Spinal cord (tissue), 10 donors: ENCODE measurements around the gene SLC48A1. TPM values are rescaled to one million over a fixed set of nuclear protein-coding genes. Genes with fewer than 3 reads are reported as not detected.

Experiments used
- DNase-seq, 6 donors: peaks; one replicate each; pipeline versions ENCODE4 v3.0.0 to v3.0.0-alpha.2; 2013 to 2015; ENCODE audit warnings: low spot score in 6 of 6, low read depth in 4 of 6
- H3K27ac ChIP-seq: one replicate; pipeline ENCODE4 v1.5.1; 2013; ENCODE audit warnings: low read depth, low read length, control low read depth
- H3K27me3 ChIP-seq: one replicate; pipeline ENCODE4 v1.6.1; 2013; ENCODE audit warnings: low read length; ENCODE audit not compliant: control insufficient read depth, insufficient read depth
- H3K36me3 ChIP-seq: one replicate; pipeline ENCODE4 v1.6.1; 2013; ENCODE audit warnings: low read length; ENCODE audit not compliant: control insufficient read depth, insufficient read depth
- H3K4me1 ChIP-seq: one replicate; pipeline ENCODE4 v1.6.1; 2013; ENCODE audit warnings: low read length; ENCODE audit not compliant: control insufficient read depth, insufficient read depth
- H3K4me3 ChIP-seq: one replicate; pipeline ENCODE4 v1.5.1; 2013; ENCODE audit warnings: low read depth, low read length, control low read depth
- H3K9me3 ChIP-seq: one replicate; pipeline ENCODE4 v1.6.1; 2013; ENCODE audit warnings: low read length; ENCODE audit not compliant: control insufficient read depth, insufficient read depth
- WGBS: methylation state at CpG from one replicate; pipeline ENCODE4 v1.1.5; 2013; ENCODE audit warnings: missing lambda C conversion rate; ENCODE audit not compliant: insufficient coverage; 5-methylcytosine and 5-hydroxymethylcytosine counted together
- polyA plus RNA-seq, 2 donors: library from polyadenylated mRNA; unstranded; fragments of 120-200 nt; gene quantifications; one replicate each; pipeline ENCODE4 v1.2.1, GENCODE V29; 2013; ENCODE audit not compliant: insufficient read length in 2 of 2
- total RNA-seq, 2 donors: library from RNA; depleted of rRNA in 1 of 2; stranded (reverse); fragments of 120-200 nt in 1 of 2; fragments of >200 nt in 1 of 2; gene quantifications; one replicate each; pipeline versions ENCODE4 v1.2.3 to v1.2.4, GENCODE V29; 2013 to 2014
- donor health status: healthy.

SLC48A1 gene
- total and polyA plus RNA-seq, 4 donors: 19.3 to 45.1 (median 34.1) TPM

DNA sequence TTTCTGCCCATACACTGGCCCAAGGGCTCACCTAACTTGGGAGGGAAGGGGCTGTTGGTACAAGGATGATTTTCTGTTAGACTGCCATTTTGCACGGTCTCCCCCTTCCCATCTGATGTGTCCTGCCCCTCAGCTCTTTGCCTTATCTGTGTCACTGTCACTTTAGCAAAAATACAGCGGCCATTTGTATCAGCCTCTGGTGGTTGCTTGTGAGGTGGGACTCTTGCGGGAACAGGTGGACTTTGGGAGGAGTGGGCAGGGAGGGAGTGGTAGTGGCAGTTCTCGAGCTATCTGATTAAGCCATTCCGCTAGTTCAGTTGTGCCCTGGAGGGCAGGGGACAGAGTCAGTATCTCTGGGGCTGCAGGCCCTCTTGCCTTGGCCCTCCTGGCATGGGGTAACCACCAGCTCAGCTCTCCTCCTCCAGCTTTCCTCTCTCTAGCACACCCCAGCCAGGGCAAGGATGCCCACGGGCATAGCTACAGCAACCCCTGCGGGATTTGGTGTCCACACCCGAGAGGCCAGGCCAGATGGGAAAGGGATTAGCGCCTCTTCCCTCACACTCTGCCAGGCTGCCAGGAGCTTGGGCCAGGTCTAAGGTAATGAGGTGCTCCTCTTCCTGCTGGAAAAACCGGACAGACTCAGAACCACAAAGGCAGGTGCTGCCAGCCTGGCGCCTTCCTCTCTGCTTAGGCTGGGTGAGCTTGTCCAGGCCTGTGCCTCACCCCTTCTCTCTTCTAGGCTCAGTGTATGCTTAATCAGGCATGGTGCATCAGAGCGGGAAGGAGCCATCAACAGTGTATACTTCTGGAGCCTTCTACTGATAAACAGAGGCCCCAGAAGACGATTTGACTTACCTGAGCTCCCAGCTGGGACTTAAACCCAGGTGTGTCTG, 8.7 kb downstream of the SLC48A1 start:
- peaks cover 29% of the 10 kb centered on the region for H3K4me1 ChIP-seq
- H3K36me3 ChIP-seq: peaks cover 74% of the 10 kb centered on the region
- H3K9me3 ChIP-seq: no peaks in the 10 kb centered on the region
- 84% methylated on average over 8 of the region's 13 CpGs for WGBS
- no peak overlapping the region for H3K27ac ChIP-seq
- H3K4me3 ChIP-seq: no peak overlapping the region
- no peak for DNase-seq
- H3K27me3 ChIP-seq: no peaks in the 10 kb centered on the region

DNA sequence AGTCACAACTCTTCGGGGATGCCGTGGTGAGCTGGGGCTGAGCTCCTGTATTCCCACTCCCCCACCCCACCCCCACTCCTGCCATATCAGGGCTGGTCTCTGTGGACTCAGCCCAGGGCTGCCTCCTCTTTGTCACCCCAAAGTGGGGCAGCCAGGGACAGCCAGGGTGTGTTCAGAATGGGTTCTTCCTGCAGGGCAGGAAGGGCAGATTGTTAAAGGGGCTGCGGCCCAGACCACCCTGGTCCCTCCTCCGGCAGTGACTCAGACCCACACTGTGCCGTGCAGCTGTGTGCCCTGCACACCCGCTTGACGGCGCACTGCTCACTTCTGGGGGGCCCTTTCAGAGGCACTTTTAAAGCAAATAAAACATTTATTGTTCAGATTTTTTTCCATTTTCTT, 9.3 kb downstream of the SLC48A1 start:
- H3K36me3 ChIP-seq: peaks cover 81% of the 10 kb centered on the region
- H3K9me3 ChIP-seq: no peaks in the 10 kb centered on the region
- no peak overlapping the region for H3K4me3 ChIP-seq
- no peaks in the 10 kb centered on the region for H3K27me3 ChIP-seq
- no peak overlapping the region for H3K27ac ChIP-seq
- H3K4me1 ChIP-seq: peaks cover 22% of the 10 kb centered on the region
- WGBS: 77% methylated on average over 6 of the region's 8 CpGs
- DNase-seq: no peak

DNA sequence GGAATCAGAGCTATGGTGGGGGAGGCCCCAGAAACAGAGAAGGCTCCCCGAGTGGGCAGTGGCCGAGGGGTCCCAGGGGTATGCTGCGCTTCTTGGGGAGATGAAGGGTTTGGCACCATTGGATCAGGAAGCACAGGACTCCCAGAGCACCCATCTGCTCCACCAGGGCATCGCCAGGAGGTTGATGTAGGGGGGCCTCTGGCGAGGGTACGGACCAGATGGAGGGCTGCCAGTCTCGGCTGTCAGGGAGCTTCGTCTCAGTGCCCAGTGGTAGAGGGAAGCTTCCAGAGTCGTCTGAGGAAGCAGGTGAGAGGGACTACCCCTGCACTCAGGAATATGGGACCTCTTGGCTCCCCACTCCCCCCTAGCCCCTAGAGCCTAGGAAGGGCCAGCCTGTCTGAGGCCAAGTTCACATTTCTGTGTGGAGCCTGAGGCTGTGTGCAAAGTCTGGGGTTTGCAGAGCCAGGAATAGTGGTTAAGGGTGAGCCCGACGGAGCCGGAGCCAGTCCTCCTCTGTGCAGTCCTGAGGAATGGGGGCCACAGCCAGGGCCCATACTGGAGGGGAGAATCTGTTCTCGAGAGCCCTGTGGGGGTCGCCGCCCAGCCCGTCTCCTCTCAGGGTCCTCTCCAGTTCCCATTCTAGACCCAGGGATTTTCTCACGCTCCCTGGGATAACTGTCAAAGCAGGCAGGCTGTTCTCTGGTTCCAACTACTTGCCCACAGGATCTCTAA, 10.2 kb downstream of the SLC48A1 start:
- H3K27ac ChIP-seq: no peak overlapping the region
- WGBS: 90% methylated on average over 13 of the region's 17 CpGs
- peaks cover 84% of the 10 kb centered on the region for H3K36me3 ChIP-seq
- no peaks in the 10 kb centered on the region for H3K27me3 ChIP-seq
- DNase-seq: peak in 1 of 6 donors; percentile 69
- H3K9me3 ChIP-seq: no peaks in the 10 kb centered on the region
- no peak overlapping the region for H3K4me3 ChIP-seq
- peaks cover 15% of the 10 kb centered on the region for H3K4me1 ChIP-seq

DNA sequence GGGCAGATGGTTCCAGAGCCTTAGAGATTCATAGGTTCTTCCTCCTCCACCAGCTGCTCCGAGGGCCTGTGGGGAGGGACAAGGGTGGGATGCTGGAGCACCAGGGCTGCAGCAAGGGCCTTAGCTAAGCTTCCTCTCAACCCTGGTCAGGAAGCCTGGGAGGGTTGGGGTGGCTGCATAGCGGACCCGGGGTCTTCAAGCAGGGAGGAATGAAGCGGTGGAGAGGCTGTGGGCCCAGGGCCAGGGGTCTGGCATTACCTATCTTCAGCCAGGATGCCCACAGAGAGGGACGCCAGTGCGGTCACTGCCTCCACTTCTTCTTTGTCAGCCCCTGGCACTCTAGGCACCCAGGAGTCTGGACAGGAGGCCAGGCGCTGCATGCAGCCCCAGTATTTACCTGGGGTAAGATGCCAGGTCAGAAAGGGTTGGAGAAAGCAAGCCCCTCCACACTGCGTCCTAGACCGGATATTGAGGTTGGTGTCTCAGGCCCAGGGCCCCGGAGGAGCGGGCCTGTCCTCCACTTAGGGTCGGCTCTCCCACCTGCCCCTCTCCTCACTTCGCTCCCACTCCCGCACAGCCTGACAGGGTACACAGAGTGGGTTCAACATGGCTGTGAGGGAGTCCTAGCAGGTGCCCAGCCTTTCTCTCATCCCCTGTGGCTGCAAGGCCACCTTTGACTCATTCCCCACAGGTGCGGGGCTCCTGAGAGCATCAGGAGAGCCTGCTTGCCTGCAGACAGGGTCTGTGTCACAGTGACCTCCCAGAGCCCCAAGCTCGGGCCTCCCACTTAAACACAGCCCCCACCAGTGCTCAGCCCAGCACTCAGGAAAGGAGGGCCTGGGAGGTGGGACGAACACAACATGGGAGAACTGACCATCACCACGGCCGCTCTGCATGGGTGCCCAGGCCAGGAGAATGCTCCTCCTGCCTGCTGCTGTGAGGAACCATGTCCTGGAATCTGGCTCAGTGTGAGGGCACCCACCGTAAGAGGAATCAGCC, 11.1 kb downstream of the SLC48A1 start:
- H3K4me1 ChIP-seq: peaks cover 8% of the 10 kb centered on the region
- H3K9me3 ChIP-seq: no peaks in the 10 kb centered on the region
- 93% methylated on average over 18 of the region's 20 CpGs for WGBS
- H3K36me3 ChIP-seq: peaks cover 91% of the 10 kb centered on the region
- H3K27me3 ChIP-seq: no peaks in the 10 kb centered on the region
- DNase-seq: no peak
- no peak overlapping the region for H3K4me3 ChIP-seq
- no peak overlapping the region for H3K27ac ChIP-seq

DNA sequence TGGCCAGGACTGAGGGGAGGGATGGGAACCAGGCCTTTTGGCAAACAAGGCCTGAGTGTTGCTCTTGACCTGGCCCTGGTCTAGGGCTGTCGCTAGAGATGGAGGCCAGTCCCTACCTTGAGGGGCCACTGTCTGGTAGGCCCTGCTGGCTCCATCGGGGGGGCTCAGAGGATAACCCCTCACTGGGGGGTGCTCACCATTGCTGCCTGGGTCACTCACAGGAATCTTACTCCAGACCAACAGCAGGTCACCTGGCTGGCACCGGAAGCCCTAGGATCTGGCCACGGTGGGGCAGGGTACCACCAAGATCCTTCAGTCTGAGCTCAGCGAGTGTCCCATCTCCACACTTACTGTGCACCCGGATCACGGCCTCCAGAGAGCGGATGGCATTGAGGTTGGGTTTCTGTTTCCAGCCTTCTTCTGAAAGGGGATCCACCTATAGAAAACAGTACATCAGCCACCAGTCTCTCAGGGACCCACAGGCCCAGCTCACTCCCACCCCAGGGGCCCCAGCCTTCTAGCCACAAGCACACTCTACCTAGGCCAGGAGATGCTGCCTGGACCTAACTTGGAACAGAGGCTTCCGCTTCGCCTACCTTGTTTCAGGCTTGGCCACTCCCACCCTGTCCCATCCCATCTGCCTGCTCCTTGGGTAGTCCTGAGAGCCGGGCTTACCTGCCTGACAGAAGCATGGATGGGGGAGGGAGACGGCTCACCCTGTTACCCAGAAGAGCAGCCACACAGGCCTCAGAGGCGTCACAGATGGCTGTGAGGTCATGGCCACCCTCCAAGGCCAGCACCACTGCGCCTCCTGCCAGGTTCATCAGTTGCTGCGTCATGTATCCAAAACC, 12.2 kb downstream of the SLC48A1 start:
- H3K36me3 ChIP-seq: peaks cover 95% of the 10 kb centered on the region
- no peaks in the 10 kb centered on the region for H3K27me3 ChIP-seq
- H3K27ac ChIP-seq: no peak overlapping the region
- H3K4me1 ChIP-seq: peaks cover 5% of the 10 kb centered on the region
- no peak for DNase-seq
- H3K9me3 ChIP-seq: no peaks in the 10 kb centered on the region
- no peak overlapping the region for H3K4me3 ChIP-seq
- WGBS: 85% methylated on average over 11 of the region's 15 CpGs

DNA sequence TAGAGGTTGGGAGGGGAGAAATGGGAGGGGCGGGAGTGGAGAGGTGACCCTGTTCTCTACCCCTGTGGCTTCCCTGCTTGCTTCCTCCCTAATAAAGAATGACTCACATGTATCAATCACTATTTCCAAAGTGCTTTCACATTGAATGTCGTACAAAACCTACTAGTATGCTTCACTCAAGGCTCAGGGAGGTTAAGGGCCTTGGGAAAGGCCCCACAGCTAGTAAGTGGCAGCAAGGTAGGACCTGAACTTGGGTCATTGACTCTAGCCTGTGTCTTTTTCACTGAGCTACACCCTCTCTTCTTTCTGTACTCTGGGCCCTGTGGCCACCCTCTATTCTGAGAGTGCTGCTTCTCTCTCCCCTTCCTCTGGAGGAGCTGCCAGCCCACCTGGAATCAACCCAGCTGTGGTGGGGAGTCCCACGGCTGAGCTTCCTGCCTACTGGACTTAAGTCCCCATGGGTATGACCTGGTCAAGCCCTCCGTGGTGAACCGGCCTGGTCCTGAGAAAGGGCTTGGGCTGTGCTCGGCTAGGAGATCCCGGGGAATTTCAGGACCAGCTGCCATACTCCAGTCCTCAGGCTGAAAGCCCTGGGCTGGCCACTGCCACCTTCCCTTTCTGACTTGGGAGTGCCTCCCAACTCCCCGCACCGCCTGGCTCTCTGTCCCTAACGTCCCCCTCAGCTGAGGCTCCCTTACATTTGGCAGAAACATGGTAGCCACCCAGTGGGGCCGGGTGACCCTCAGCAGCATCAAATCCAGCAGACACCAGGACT, 13.0 kb downstream of the SLC48A1 start:
- Histone ChIP-seq H3K36me3 (peaks cover 98% of the 10 kb centered on the region), H3K4me3 (no peak overlapping the region), H3K27me3 (no peaks in the 10 kb centered on the region), H3K27ac (no peak overlapping the region), H3K4me1 (peaks cover 5% of the 10 kb centered on the region), H3K9me3 (no peaks in the 10 kb centered on the region)
- WGBS: 95% methylated on average over 10 of the region's 11 CpGs
- no peak for DNase-seq

DNA sequence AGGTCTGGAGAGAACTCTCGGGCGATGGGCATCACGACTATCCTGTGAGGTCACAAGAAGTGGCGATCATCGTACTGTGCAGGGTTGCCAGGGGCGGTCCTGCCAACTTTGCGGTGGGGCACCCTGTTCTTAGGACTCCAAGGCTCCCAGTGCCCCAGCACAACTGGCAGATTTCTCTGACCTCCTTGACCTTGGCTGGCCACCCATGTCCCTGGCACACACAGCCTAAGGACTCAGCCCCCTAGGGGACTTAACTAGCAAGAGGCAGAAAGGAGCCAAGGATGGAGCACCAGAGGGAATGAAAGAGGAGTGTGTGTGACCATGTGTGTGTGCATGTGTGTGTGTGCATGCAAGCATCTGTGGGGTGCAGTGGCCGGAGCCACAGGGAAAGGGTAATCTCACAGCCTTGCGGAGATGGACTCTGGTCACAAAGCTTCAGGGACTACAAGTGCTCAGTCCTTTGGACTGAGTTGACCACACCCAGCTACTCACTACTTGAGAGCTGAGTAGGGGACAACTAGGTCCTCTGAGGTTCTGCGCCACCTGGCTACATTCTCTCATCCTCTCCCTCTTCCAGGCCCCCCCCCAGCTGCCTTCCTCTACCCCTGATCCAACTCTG, 13.7 kb downstream of the SLC48A1 start:
- Histone ChIP-seq H3K4me3 (no peak overlapping the region), H3K36me3 (peaks cover 98% of the 10 kb centered on the region), H3K27me3 (no peaks in the 10 kb centered on the region), H3K4me1 (peaks cover 5% of the 10 kb centered on the region), H3K27ac (no peak overlapping the region), H3K9me3 (no peaks in the 10 kb centered on the region)
- 95% methylated on average over 10 of the region's 10 CpGs for WGBS
- no peak for DNase-seq
